Subcutaneous adipose tissue (tissue), 4 donors: Measurements from ENCODE around the gene RPRML. TPM values are rescaled to one million over a fixed set of nuclear protein-coding genes. Genes with fewer than 3 reads are reported as not detected.

ENCODE experiments used
- CTCF ChIP-seq: fragments of 450-650 bp; IDR thresholded peaks from one replicate; pipeline ENCODE4 v1.5.1; 2016; ENCODE audit warnings: low read depth, mild to moderate bottlenecking, control low read depth, antibody characterized with exemption, moderate library complexity
- small RNA-seq: library from RNA; depleted of rRNA; stranded (forward); fragments of <200 nt; gene quantifications from one replicate; pipeline ENCODE3, GENCODE V24; 2016
- total RNA-seq, 4 donors: library from RNA; depleted of rRNA; stranded (reverse); fragments of >200 nt; gene quantifications; one replicate each; pipeline ENCODE4 v1.1.0, GENCODE V29; 2016

Gene RPRML
- total RNA-seq, 4 donors from 2014 or later = 0.66 to 0.75 TPM; not detected in 2

DNA sequence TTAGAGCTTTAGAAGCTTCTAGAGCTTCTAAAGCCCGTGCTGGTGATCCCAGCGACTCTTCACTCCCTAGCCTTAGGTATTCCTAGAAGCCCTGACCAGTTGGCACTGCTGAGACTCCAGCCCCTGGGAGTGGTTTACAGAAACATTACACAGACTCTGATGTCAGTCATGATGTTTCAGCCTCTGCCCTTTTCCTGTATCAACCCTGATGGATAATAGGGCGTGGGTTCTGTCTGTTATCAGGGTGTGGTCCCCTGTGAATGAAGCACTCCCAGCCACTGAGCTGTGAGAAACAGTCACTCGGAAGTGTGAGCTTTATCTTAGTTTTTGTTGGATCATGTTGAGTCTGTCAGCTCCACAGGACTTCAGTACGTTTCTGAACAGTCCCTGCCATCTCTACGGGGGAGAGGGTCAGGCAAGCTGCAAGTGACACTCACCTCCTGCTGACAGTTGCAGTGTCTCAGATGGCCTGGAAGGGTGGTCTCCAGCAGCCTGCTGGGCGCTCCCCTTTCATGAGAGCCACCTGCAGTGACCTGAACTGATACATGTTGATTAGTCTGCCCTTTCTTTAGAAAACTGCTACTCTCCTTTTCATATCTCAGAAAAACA is 43.3 kb downstream of the RPRML start:
- TF ChIP-seq CTCF = no peak

DNA sequence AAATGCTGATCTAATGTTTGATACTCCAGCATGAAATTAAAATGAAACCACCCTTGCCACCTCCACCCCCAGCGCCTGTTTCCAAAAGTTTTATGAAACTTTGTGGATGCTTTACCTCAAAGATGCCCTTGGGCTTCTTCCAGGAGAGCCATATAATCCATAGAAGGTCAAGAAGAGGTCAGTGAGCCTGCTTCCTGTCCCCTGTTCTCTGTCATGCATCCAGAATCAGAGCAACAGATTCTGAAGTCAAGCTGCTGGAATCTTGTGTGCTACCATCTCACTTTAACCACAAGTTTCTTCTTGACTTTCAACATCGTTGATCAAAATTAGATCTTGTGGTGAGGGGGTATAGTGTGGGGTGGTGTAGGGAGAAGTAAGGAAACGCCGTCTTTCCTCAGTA is 47.5 kb downstream of the RPRML start:
- no peak for TF ChIP-seq CTCF

DNA sequence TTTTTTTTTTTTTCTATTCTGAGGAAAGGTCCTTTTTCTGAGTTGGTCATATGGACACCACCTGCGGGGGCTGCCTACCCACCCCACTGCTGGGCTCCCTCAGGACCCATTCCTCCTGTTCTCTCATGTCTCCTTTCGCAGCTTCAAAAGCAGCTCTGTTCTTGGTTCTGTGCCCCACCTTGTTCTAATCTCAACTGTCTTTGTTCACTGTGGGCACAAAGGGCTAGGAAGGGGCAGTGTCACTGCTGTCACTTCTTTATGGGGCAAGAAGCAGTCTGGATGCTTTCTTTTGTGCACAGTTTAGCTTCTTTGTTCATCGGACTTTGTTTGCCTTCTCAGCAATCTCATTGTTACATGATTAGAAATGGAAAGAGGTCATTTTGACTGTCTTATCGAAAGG is 49.0 kb downstream of the RPRML start:
- no peak for TF ChIP-seq CTCF

DNA sequence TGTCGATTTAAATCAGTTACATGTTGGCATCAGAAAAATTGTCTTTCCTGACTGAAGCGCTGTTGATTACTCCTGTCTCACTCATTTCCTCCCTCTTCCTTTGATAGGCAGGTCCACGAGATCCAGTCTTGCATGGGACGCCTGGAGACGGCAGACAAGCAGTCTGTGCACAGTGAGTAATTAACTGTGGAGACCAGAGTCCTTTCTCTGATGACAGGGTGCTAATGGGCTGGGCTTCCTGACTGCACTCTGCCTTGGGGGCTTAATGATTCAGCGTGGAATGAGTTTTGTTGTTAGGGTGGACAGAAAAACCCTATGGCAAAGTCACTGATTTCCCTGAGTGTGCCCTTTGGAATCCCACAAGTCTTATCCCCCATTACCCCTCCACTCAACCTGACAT is 49.6 kb downstream of the RPRML start:
- TF ChIP-seq CTCF = no peak

GRCh38 chr17:46928467-46929261 is 50.4 kb downstream of the RPRML start:
- no peak for TF ChIP-seq CTCF

Small RNAs within 50 kb of the gene (small RNA-seq; reads per million reads assigned to genes)
- gene MIR5089 = not detected

Other genes starting within 250 kb of the RPRML start
- gene WNT3, start 160.6 kb downstream of the RPRML start, total RNA-seq = 1 to 10 TPM in 1 of 4 donors, under 1 TPM in 3; 0.16 to 9.6 (median 0.54) TPM
- gene WNT9B, start 127.7 kb downstream of the RPRML start, total RNA-seq = under 1 TPM in 2 of 4 donors, not detected in 2; 0.38 to 0.51 TPM
- gene GOSR2, start 56.1 kb downstream of the RPRML start, total RNA-seq = 10 to 100 TPM; 35.5 to 47.7 (median 40.2) TPM
- gene CDC27, start 210.0 kb upstream of the RPRML start, total RNA-seq = 100 to 1,000 TPM in 1 of 4 donors, 10 to 100 TPM in 3; 62.5 to 129 (median 71.8) TPM
- gene MYL4, start 230.1 kb upstream of the RPRML start, total RNA-seq = not detected